Measurements from ENCODE around the gene HPGD.

The HPGD gene

DNA sequence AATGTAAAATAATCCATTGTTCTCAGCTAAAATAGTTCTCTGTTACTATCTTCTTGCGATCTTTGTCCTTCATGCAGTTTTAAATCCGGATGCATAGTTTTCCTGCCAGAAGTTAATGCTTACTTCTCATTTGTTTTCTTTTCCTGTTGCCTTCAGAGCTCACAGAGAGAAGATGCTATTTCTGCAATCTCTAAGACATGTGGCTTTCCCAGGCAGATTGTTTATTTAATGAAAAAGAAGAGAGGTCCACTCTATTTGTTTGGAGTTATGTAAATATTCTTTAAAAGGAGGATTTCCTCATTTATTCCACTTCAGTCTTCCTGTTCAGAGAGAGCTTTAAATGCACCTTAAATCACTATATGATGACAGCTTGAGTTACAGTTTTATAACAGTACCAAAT lies 39.3 kb upstream of the HPGD start:
- Histone ChIP-seq H3K27ac (ENCODE audit: low read length) (no peak overlapping the region), H3K4me2 (ENCODE audit: low read depth, low read length) (no peak overlapping the region), H3K36me3 (replicated peaks; ENCODE audit: insufficient read depth, low read length) (no peaks in the 10 kb centered on the region), H2AFZ (ENCODE audit: low read length) (no peak overlapping the region), H3K9me2 (replicated peaks; ENCODE audit: insufficient read depth, low read length) (no peaks in the 10 kb centered on the region), H3K79me2 (ENCODE audit: low read length) (no peaks in the 10 kb centered on the region), H3K4me1 (ENCODE audit: low read length) (no peaks in the 10 kb centered on the region), H3K9me3 (replicated peaks; ENCODE audit: insufficient read depth, low read length) (no peaks in the 10 kb centered on the region), H3K9ac (ENCODE audit: low read length) (no peak overlapping the region), H3K4me3 (ENCODE audit: low read length) (no peak overlapping the region), H3F3A (ENCODE audit: insufficient read depth, low read length) (no peaks in the 10 kb centered on the region), H4K20me1 (ENCODE audit: insufficient read depth, low read length) (no peaks in the 10 kb centered on the region), H3K27me3 (replicated peaks; ENCODE audit: insufficient read depth, low read length) (no peaks in the 10 kb centered on the region)
- TF ChIP-seq CTCF (IDR thresholded peaks at IDR 0.05; ENCODE audit: low read length) = no peak
- no peak for TF ChIP-seq EZH2phosphoT487 (IDR thresholded peaks at IDR 0.05; ENCODE audit: low read length)
- no peak for TF ChIP-seq EZH2 (optimal IDR thresholded peaks at IDR 0.05; ENCODE audit: low read depth, low read length)
- no peak for DNase-seq

GRCh38 chr4:174559894-174560293 lies 37.6 kb upstream of the HPGD start:
- Histone ChIP-seq H2AFZ (ENCODE audit: low read length) (no peak overlapping the region), H3K27ac (ENCODE audit: low read length) (no peak overlapping the region), H3K9ac (ENCODE audit: low read length) (no peak overlapping the region), H3K4me2 (ENCODE audit: low read depth, low read length) (no peak overlapping the region), H3K9me3 (replicated peaks; ENCODE audit: insufficient read depth, low read length) (no peaks in the 10 kb centered on the region), H3K79me2 (ENCODE audit: low read length) (no peaks in the 10 kb centered on the region), H3K27me3 (replicated peaks; ENCODE audit: insufficient read depth, low read length) (no peaks in the 10 kb centered on the region), H3K4me1 (ENCODE audit: low read length) (no peaks in the 10 kb centered on the region), H3K36me3 (replicated peaks; ENCODE audit: insufficient read depth, low read length) (no peaks in the 10 kb centered on the region), H4K20me1 (ENCODE audit: insufficient read depth, low read length) (no peaks in the 10 kb centered on the region), H3F3A (ENCODE audit: insufficient read depth, low read length) (no peaks in the 10 kb centered on the region), H3K9me2 (replicated peaks; ENCODE audit: insufficient read depth, low read length) (no peaks in the 10 kb centered on the region), H3K4me3 (ENCODE audit: low read length) (no peak overlapping the region)
- no peak for DNase-seq
- TF ChIP-seq EZH2phosphoT487 (IDR thresholded peaks at IDR 0.05; ENCODE audit: low read length) (no peak), EZH2 (optimal IDR thresholded peaks at IDR 0.05; ENCODE audit: low read depth, low read length) (no peak), CTCF (IDR thresholded peaks at IDR 0.05; ENCODE audit: low read length) (no peak)

GRCh38 chr4:174555789-174556630 lies 33.7 kb upstream of the HPGD start:
- TF ChIP-seq EZH2 (optimal IDR thresholded peaks at IDR 0.05; ENCODE audit: low read depth, low read length) = no peak
- no peak for TF ChIP-seq CTCF (IDR thresholded peaks at IDR 0.05; ENCODE audit: low read length)
- no peak for TF ChIP-seq EZH2phosphoT487 (IDR thresholded peaks at IDR 0.05; ENCODE audit: low read length)
- H3K36me3 ChIP-seq (replicated peaks; ENCODE audit: insufficient read depth, low read length) = no peaks in the 10 kb centered on the region

More at GRCh38 chr4:174555789-174556630, 33.7 kb upstream of the HPGD start:
- H2AFZ ChIP-seq (ENCODE audit: low read length) = no peak overlapping the region
- no peak overlapping the region for H3K27ac ChIP-seq (ENCODE audit: low read length)
- no peak overlapping the region for H3K9ac ChIP-seq (ENCODE audit: low read length)
- H3K4me1 ChIP-seq (ENCODE audit: low read length) = no peaks in the 10 kb centered on the region
- H3K4me3 ChIP-seq (ENCODE audit: low read length) = no peak overlapping the region
- no peaks in the 10 kb centered on the region for H3K27me3 ChIP-seq (replicated peaks; ENCODE audit: insufficient read depth, low read length)
- DNase-seq = no peak
- H3F3A ChIP-seq (ENCODE audit: insufficient read depth, low read length) = no peaks in the 10 kb centered on the region
- H3K4me2 ChIP-seq (ENCODE audit: low read depth, low read length) = no peak overlapping the region
- no peaks in the 10 kb centered on the region for H4K20me1 ChIP-seq (ENCODE audit: insufficient read depth, low read length)
- no peaks in the 10 kb centered on the region for H3K9me2 ChIP-seq (replicated peaks; ENCODE audit: insufficient read depth, low read length)
- no peaks in the 10 kb centered on the region for H3K9me3 ChIP-seq (replicated peaks; ENCODE audit: insufficient read depth, low read length)
- H3K79me2 ChIP-seq (ENCODE audit: low read length) = no peaks in the 10 kb centered on the region
